GM21515 (cell line): ENCODE results near the gene PAXX.

Experiments
- ATAC-seq: cut with Tn5 transposase; IDR thresholded peaks from one replicate; pipeline ENCODE4 v1.9.1; 2021; ENCODE audit not compliant: unreplicated experiment

Gene PAXX

GRCh38 chr9:136964833-136965422, 27.3 kb upstream of the PAXX start:
- no peak for ATAC-seq

GRCh38 chr9:136965771-136966484, 26.3 kb upstream of the PAXX start:
- no peak for ATAC-seq

GRCh38 chr9:136968333-136969127, 23.7 kb upstream of the PAXX start:
- ATAC-seq = no peak

- ATAC-seq = no peak
Measured at GRCh38 chr9:136969150-136969549, 23.1 kb upstream of the PAXX start.

- ATAC-seq = no peak
Measured at GRCh38 chr9:136969774-136970173, 22.4 kb upstream of the PAXX start.

GRCh38 chr9:136970361-136970760, 21.9 kb upstream of the PAXX start:
- no peak for ATAC-seq

- no peak for ATAC-seq
Measured at GRCh38 chr9:136971746-136972145, 20.5 kb upstream of the PAXX start.

- no peak for ATAC-seq
Measured at GRCh38 chr9:136972335-136972734, 19.9 kb upstream of the PAXX start.

- no peak for ATAC-seq
Measured at GRCh38 chr9:136972743-136973142, 19.5 kb upstream of the PAXX start.

GRCh38 chr9:136973618-136974617, 18.3 kb upstream of the PAXX start:
- no peak for ATAC-seq

GRCh38 chr9:136974817-136975535, 17.2 kb upstream of the PAXX start:
- ATAC-seq = no peak

- ATAC-seq = no peak
Measured at GRCh38 chr9:136975644-136976043, 16.6 kb upstream of the PAXX start.

GRCh38 chr9:136977223-136977622, 15.0 kb upstream of the PAXX start, which contains the start of gene PTGDS:
Gene PTGDS (plus strand): TSS chr9:136977504. CDS start chr9:136977579, 75 bp downstream.
- ATAC-seq = no peak

- ATAC-seq = no peak
Measured at GRCh38 chr9:136977649-136978072, 14.6 kb upstream of the PAXX start.

- ATAC-seq = no peak
Measured at GRCh38 chr9:136978073-136978864, 14.0 kb upstream of the PAXX start.

- no peak for ATAC-seq
Measured at GRCh38 chr9:136978865-136979544, 13.2 kb upstream of the PAXX start.

- ATAC-seq = no peak
Measured at GRCh38 chr9:136979769-136980587, 12.2 kb upstream of the PAXX start.
